ENCODE results near the gene SMTNL2.
"Not testable (repeated sequence)": the region's sequence is repeated elsewhere in the genome, so short reads cannot be mapped to it uniquely, and the experiment has no call there.

Gene SMTNL2

DNA sequence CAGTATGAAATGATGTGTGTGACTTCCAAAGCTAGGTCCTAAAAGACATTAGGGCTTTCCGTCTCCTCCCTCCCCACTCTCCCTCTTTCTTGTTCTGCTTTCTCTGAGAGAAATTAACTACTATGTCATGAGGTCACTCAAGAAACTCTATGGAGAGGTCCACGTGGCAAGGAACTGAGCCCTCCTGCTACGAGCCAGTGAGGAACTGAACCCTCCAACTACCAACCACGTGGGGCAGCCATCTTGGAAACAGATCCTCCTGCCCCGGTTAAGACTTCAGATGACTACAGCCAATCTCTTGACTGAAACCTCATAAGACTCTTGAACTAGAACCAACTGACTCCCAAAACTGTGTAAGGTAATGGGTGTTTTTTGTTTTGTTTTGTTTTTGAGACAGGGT lies 61.3 kb downstream of the SMTNL2 start:
- Histone ChIP-seq H3K9me3 (ENCODE audit: low read length) (no peaks in the 10 kb centered on the region), H3K27ac (ENCODE audit: low read depth, low read length, poor library complexity, severe bottlenecking) (no peak overlapping the region), H3K4me1 (ENCODE audit: insufficient read depth, low read length, severe bottlenecking) (no peaks in the 10 kb centered on the region), H3K36me3 (ENCODE audit: insufficient read depth, low read length) (no peaks in the 10 kb centered on the region), H3K27me3 (ENCODE audit: insufficient read depth, low read length) (peaks cover 8% of the 10 kb centered on the region; the same call in 1 of the 2 replicates), H3K4me3 (ENCODE audit: low read depth, low read length, poor library complexity, severe bottlenecking) (no peak overlapping the region), H3F3A (ENCODE audit: insufficient read depth, low read length) (no peaks in the 10 kb centered on the region), H4K20me1 (ENCODE audit: insufficient read depth, low read length) (no peaks in the 10 kb centered on the region), H3K9me2 (ENCODE audit: low read depth, low read length) (no peaks in the 10 kb centered on the region), H2AFZ (ENCODE audit: low read length) (no peak overlapping the region), H3K79me2 (ENCODE audit: insufficient read depth, low read length) (no peaks in the 10 kb centered on the region), H3K4me2 (ENCODE audit: low read length) (no peak overlapping the region), H3K9ac (ENCODE audit: low read length) (no peak overlapping the region)
- TF ChIP-seq EZH2 (IDR thresholded peaks at IDR 0.05; ENCODE audit: borderline replicate concordance, low read length) (no peak), CTCF (IDR thresholded peaks at IDR 0.05; ENCODE audit: low read length) (no peak)

DNA sequence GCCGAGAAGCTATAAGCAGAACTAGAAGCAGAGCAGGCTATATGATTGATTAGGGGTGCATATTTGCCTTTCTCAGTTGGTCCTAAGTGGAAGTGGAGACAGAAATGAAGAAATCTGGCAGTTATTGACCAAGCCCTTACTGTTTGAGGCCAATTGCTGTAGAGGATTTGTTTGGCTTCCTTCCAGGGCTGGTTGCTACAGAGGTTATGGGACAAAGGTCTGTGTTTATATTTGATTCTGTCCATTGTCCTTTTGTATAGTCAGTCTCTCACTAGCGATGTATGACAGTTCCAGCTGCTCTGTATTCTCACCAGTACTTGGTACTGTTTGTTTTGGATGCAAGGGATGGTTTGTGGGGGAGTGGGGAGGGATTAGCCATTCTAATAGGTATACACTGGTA lies 64.4 kb downstream of the SMTNL2 start:
- Histone ChIP-seq H3K4me3 (ENCODE audit: low read depth, low read length, poor library complexity, severe bottlenecking) (no peak overlapping the region), H3K79me2 (ENCODE audit: insufficient read depth, low read length) (no peaks in the 10 kb centered on the region), H3K27me3 (ENCODE audit: insufficient read depth, low read length) (peaks cover 13% of the 10 kb centered on the region), H3K4me2 (ENCODE audit: low read length) (no peak overlapping the region), H3K9me3 (ENCODE audit: low read length) (no peaks in the 10 kb centered on the region), H4K20me1 (ENCODE audit: insufficient read depth, low read length) (no peaks in the 10 kb centered on the region), H2AFZ (ENCODE audit: low read length) (no peak overlapping the region), H3K4me1 (ENCODE audit: insufficient read depth, low read length, severe bottlenecking) (no peaks in the 10 kb centered on the region), H3F3A (ENCODE audit: insufficient read depth, low read length) (no peaks in the 10 kb centered on the region), H3K9ac (ENCODE audit: low read length) (no peak overlapping the region), H3K27ac (ENCODE audit: low read depth, low read length, poor library complexity, severe bottlenecking) (no peak overlapping the region), H3K36me3 (ENCODE audit: insufficient read depth, low read length) (no peaks in the 10 kb centered on the region), H3K9me2 (ENCODE audit: low read depth, low read length) (no peaks in the 10 kb centered on the region)
- TF ChIP-seq EZH2 (IDR thresholded peaks at IDR 0.05; ENCODE audit: borderline replicate concordance, low read length) (no peak), CTCF (IDR thresholded peaks at IDR 0.05; ENCODE audit: low read length) (no peak)

- H2AFZ ChIP-seq (ENCODE audit: low read length): no peak overlapping the region
- H3K9me3 ChIP-seq (ENCODE audit: low read length): no peaks in the 10 kb centered on the region
These were observed 68.7 kb downstream of the SMTNL2 start for GRCh38 chr17:4652997-4653396.

GRCh38 chr17:4655933-4656332 lies 71.6 kb downstream of the SMTNL2 start:
- not testable (repeated sequence) for H3F3A ChIP-seq (ENCODE audit: insufficient read depth, low read length); H3K27ac ChIP-seq (ENCODE audit: low read depth, low read length, poor library complexity, severe bottlenecking); H3K79me2 ChIP-seq (ENCODE audit: insufficient read depth, low read length); H3K9ac ChIP-seq (ENCODE audit: low read length); H2AFZ ChIP-seq (ENCODE audit: low read length); H3K27me3 ChIP-seq (ENCODE audit: insufficient read depth, low read length); H4K20me1 ChIP-seq (ENCODE audit: insufficient read depth, low read length); H3K9me3 ChIP-seq (ENCODE audit: low read length); H3K36me3 ChIP-seq (ENCODE audit: insufficient read depth, low read length); H3K4me1 ChIP-seq (ENCODE audit: insufficient read depth, low read length, severe bottlenecking); H3K4me2 ChIP-seq (ENCODE audit: low read length); H3K4me3 ChIP-seq (ENCODE audit: low read depth, low read length, poor library complexity, severe bottlenecking); H3K9me2 ChIP-seq (ENCODE audit: low read depth, low read length)

More at GRCh38 chr17:4652997-4653396, 68.7 kb downstream of the SMTNL2 start:
- H3K79me2 ChIP-seq (ENCODE audit: insufficient read depth, low read length): no peaks in the 10 kb centered on the region
- H3K27ac ChIP-seq (ENCODE audit: low read depth, low read length, poor library complexity, severe bottlenecking): no peak overlapping the region
- H3K36me3 ChIP-seq (ENCODE audit: insufficient read depth, low read length): no peaks in the 10 kb centered on the region
- no peak overlapping the region for H3K4me2 ChIP-seq (ENCODE audit: low read length)
- no peaks in the 10 kb centered on the region for H3K9me2 ChIP-seq (ENCODE audit: low read depth, low read length)
- no peaks in the 10 kb centered on the region for H3K4me1 ChIP-seq (ENCODE audit: insufficient read depth, low read length, severe bottlenecking)
- no peak overlapping the region for H3K4me3 ChIP-seq (ENCODE audit: low read depth, low read length, poor library complexity, severe bottlenecking)
- no peaks in the 10 kb centered on the region for H4K20me1 ChIP-seq (ENCODE audit: insufficient read depth, low read length)
- no peak overlapping the region for H3K9ac ChIP-seq (ENCODE audit: low read length)
- no peaks in the 10 kb centered on the region for H3F3A ChIP-seq (ENCODE audit: insufficient read depth, low read length)
- TF ChIP-seq EZH2 (IDR thresholded peaks at IDR 0.05; ENCODE audit: borderline replicate concordance, low read length): no peak
- peaks cover 5% of the 10 kb centered on the region; the same call in 1 of the 2 replicates for H3K27me3 ChIP-seq (ENCODE audit: insufficient read depth, low read length)

Data from OCI-LY1 (cell line).